Spleen (tissue), 7 donors: ENCODE results near the gene ATP6V1B1.

Experiments
- CTCF ChIP-seq, 11 experiments: fragments of 200-600 bp in 7 of 11; fragments of 450-650 bp in 4 of 11; sonication (generic) in 4 of 11; IDR thresholded peaks in 8 of 11; conservative IDR thresholded peaks in 3 of 11; 1 replicate in 7 of 11; 2 replicates in 4 of 11; pipeline versions ENCODE4 v1.4.0 to v1.8.0; 2016 to 2021; ENCODE audit warnings: antibody characterized with exemption in 11 of 11, inconsistent platforms in 4 of 11, mild to moderate bottlenecking in 1 of 11
- POLR2A ChIP-seq, 3 donors: fragments of 450-650 bp; IDR thresholded peaks; one replicate each; pipeline ENCODE4 v1.5.1; 2017; ENCODE audit warnings: antibody characterized with exemption in 3 of 3, mild to moderate bottlenecking in 1 of 3
- POLR2AphosphoS5 ChIP-seq, 3 donors: sonication (generic); formaldehyde crosslinking; IDR thresholded peaks; one replicate each; pipeline ENCODE4 v1.5.1; 2017; ENCODE audit warnings: antibody characterized with exemption in 3 of 3
- donor health status: DM: no; HTN: no; CAD: no; lungs with moderate emphysema.
- donor health status: DM: no; HTN: no; CAD: no.
- donor health status: DM: no; HTN: no; CAD: no.

GRCh38 chr2:71001592-71001927, 65.9 kb downstream of the ATP6V1B1 start:
- no peak for TF ChIP-seq CTCF (IDR thresholded peaks at IDR 0.05 in 8 of 11, conservative IDR thresholded peaks at IDR 0.05 in 3 of 11)
- no peak for TF ChIP-seq POLR2AphosphoS5 (IDR thresholded peaks at IDR 0.05)
- no peak for TF ChIP-seq POLR2A (IDR thresholded peaks at IDR 0.05)
